SK-N-MC (cell line): Measurements from ENCODE around the gene TRIM2.

Source experiments
- DNase-seq: peaks from one replicate; pipeline ENCODE4 v3.0.0-alpha.2; 2011; ENCODE audit warnings: low read depth, low spot score
- H3K27ac ChIP-seq: fragments of 200-600 bp; sonication (generic); 2 replicates; pipeline ENCODE4 v1.5.1; 2016; ENCODE audit warnings: mixed run types
- H3K36me3 ChIP-seq: fragments of 200-600 bp; sonication (generic); 2 replicates; pipeline ENCODE4 v1.6.1; 2017; ENCODE audit warnings: antibody characterized with exemption, low read length, mixed read lengths; ENCODE audit not compliant: insufficient read depth
- H3K4me3 ChIP-seq: fragments of 200-600 bp; sonication (generic); 2 replicates; pipeline ENCODE4 v1.5.1; 2016
- H3K9ac ChIP-seq: fragments of 200-600 bp; sonication (generic); 2 replicates; pipeline ENCODE4 v1.8.0; 2017; ENCODE audit warnings: mixed run types, mixed read lengths; ENCODE audit not compliant: insufficient read length
- H3K9me3 ChIP-seq: fragments of 200-600 bp; sonication (generic); 2 replicates; pipeline ENCODE4 v1.6.1; 2017; ENCODE audit warnings: low read depth, mild to moderate bottlenecking, antibody characterized with exemption, low read length, moderate library complexity, mixed read lengths
- EZH2 ChIP-seq: fragments of 200-600 bp; sonication (generic); IDR thresholded peaks from one replicate; pipeline ENCODE4 v1.6.1; 2017; ENCODE audit warnings: antibody characterized with exemption
- FOXP2 ChIP-seq: optimal IDR thresholded peaks from 2 replicates; pipeline ENCODE3; 2011; ENCODE audit warnings: mild to moderate bottlenecking, moderate library complexity; ENCODE audit not compliant: insufficient read depth; ENCODE audit errors: extremely low read length, control extremely low read depth
- POLR2AphosphoS5 ChIP-seq: IDR thresholded peaks from 2 replicates; pipeline ENCODE4 v1.6.1; 2012; ENCODE audit warnings: mild to moderate bottlenecking, low read depth, low read length, borderline replicate concordance

TRIM2 gene

GRCh38 chr4:153295131-153295755, 91.0 kb downstream of the TRIM2 start:
- TF ChIP-seq POLR2AphosphoS5, result no peak
- TF ChIP-seq FOXP2, result no peak
- no peak for TF ChIP-seq EZH2
- no peak overlapping the region for H3K9ac ChIP-seq

GRCh38 chr4:153296040-153296823, 92.0 kb downstream of the TRIM2 start:
- Histone ChIP-seq H3K9me3 (peaks cover 6% of the 10 kb centered on the region; the same call in 1 of the 2 replicates), H3K27ac (peak overlapping the region; percentile 65), H3K36me3 (peaks cover 93% of the 10 kb centered on the region), H3K9ac (no peak overlapping the region), H3K4me3 (0 out of 2 replicates have a peak overlapping the region, but pooled peaks have one; percentile 9)
- DNase-seq, result no peak
- no peak for TF ChIP-seq POLR2AphosphoS5
- TF ChIP-seq EZH2, result no peak

More at GRCh38 chr4:153295131-153295755, 91.0 kb downstream of the TRIM2 start:
- H3K36me3 ChIP-seq, result peaks cover 93% of the 10 kb centered on the region
- H3K4me3 ChIP-seq, result no peak overlapping the region
- H3K9me3 ChIP-seq, result peaks cover 3% of the 10 kb centered on the region; the same call in 1 of the 2 replicates
- DNase-seq, result no peak
- no peak overlapping the region for H3K27ac ChIP-seq

GRCh38 chr4:153297116-153297515, 92.9 kb downstream of the TRIM2 start:
- Histone ChIP-seq H3K9ac (no peak overlapping the region), H3K27ac (peak overlapping the region; percentile 65), H3K36me3 (peaks cover 93% of the 10 kb centered on the region), H3K4me3 (no peak overlapping the region), H3K9me3 (peaks cover 15% of the 10 kb centered on the region)
- no peak for DNase-seq
- TF ChIP-seq POLR2AphosphoS5 (no peak), EZH2 (no peak), FOXP2 (no peak)

- no peak for TF ChIP-seq EZH2
- no peak for TF ChIP-seq POLR2AphosphoS5
- no peak for TF ChIP-seq FOXP2
- no peak overlapping the region for H3K4me3 ChIP-seq
- H3K36me3 ChIP-seq, result peaks cover 11% of the 10 kb centered on the region
- no peak overlapping the region for H3K27ac ChIP-seq
- no peaks in the 10 kb centered on the region for H3K9me3 ChIP-seq
- DNase-seq, result no peak
- no peak overlapping the region for H3K9ac ChIP-seq
Measured at GRCh38 chr4:153310793-153311192, 106.5 kb downstream of the TRIM2 start.

- no peak for DNase-seq
- Histone ChIP-seq H3K4me3 (no peak overlapping the region), H3K27ac (no peak overlapping the region), H3K9ac (no peak overlapping the region), H3K9me3 (no peaks in the 10 kb centered on the region), H3K36me3 (peaks cover 22% of the 10 kb centered on the region)
- TF ChIP-seq FOXP2 (no peak), EZH2 (no peak), POLR2AphosphoS5 (no peak)
Measured at GRCh38 chr4:153314915-153315314, 110.7 kb downstream of the TRIM2 start.

GRCh38 chr4:153318696-153319320, 114.6 kb downstream of the TRIM2 start:
- no peaks in the 10 kb centered on the region for H3K9me3 ChIP-seq
- peak; percentile 32 for DNase-seq
- no peak overlapping the region for H3K9ac ChIP-seq
- no peak overlapping the region for H3K4me3 ChIP-seq
- H3K27ac ChIP-seq, result no peak overlapping the region
- peaks cover 41% of the 10 kb centered on the region for H3K36me3 ChIP-seq
- TF ChIP-seq EZH2 (no peak), POLR2AphosphoS5 (no peak), FOXP2 (no peak)

- H3K27ac ChIP-seq, result no peak overlapping the region
- H3K9ac ChIP-seq, result no peak overlapping the region
- TF ChIP-seq EZH2 (no peak), FOXP2 (no peak), POLR2AphosphoS5 (no peak)
- DNase-seq, result no peak
- no peaks in the 10 kb centered on the region for H3K9me3 ChIP-seq
- peaks cover 45% of the 10 kb centered on the region for H3K36me3 ChIP-seq
- H3K4me3 ChIP-seq, result no peak overlapping the region
Measured at GRCh38 chr4:153322791-153323190, 118.5 kb downstream of the TRIM2 start.

- Histone ChIP-seq H3K9me3 (no peaks in the 10 kb centered on the region), H3K27ac (no peak overlapping the region), H3K4me3 (no peak overlapping the region), H3K36me3 (peaks cover 50% of the 10 kb centered on the region), H3K9ac (no peak overlapping the region)
- no peak for TF ChIP-seq POLR2AphosphoS5
- TF ChIP-seq EZH2, result no peak
- no peak for TF ChIP-seq FOXP2
- no peak for DNase-seq
Measured at GRCh38 chr4:153324046-153324445, 119.8 kb downstream of the TRIM2 start.
